Measurements from ENCODE around the gene CLBA1.
A peak's percentile ranks its signal among the peaks of the same experiment; 100 is the strongest.

Gene CLBA1

GRCh38 chr14:104979758-104980610 lies 5.6 kb upstream of the CLBA1 start:
- DNase-seq (ENCODE audit: low spot score) = peak; percentile 34

DNA sequence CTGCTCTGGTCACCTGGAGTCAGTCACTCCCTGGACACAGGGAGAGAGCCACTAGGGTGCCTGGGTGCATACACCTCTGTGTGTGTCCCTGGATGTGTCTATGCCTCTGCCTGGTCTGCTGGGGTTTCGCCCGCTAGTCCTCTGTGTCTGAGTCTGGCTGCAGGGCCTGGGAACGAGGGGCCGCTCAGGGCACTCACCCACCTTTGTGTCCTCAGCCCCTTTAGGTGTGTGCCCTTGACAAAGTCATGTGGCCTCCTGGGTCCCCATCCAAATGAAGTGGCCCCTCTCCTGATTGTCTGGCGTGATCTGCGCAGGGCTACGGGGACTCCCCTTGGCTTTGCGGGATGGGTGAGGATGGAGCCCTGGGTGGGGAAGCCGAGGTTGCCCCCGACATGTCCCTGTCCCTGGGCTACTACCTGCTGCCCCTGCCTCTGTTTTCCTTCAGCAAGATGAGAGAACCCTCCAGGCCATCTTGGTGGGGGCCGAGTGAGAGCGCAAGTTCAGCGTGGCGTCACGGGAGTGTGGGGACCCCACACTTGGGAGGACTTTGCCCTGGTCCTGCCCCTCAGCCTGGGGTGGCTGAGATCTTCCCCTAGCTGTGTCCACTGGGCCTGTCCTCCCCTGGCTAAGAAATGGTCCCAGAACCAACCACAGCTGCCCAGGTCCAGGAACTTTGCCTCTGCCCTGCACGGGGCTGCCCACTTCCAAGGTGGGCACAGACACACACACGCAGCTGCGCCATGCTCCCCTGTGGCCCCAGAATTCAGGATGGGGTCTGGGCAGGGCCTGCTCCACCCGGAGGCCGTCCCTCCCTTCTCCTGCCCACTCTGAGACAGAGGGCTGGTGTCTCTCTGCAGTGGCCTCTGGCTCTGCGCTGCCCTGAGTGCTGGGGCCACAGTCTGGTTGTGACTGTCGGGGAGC lies 4.7 kb upstream of the CLBA1 start:
- DNase-seq (ENCODE audit: low spot score) = no peak

DNA sequence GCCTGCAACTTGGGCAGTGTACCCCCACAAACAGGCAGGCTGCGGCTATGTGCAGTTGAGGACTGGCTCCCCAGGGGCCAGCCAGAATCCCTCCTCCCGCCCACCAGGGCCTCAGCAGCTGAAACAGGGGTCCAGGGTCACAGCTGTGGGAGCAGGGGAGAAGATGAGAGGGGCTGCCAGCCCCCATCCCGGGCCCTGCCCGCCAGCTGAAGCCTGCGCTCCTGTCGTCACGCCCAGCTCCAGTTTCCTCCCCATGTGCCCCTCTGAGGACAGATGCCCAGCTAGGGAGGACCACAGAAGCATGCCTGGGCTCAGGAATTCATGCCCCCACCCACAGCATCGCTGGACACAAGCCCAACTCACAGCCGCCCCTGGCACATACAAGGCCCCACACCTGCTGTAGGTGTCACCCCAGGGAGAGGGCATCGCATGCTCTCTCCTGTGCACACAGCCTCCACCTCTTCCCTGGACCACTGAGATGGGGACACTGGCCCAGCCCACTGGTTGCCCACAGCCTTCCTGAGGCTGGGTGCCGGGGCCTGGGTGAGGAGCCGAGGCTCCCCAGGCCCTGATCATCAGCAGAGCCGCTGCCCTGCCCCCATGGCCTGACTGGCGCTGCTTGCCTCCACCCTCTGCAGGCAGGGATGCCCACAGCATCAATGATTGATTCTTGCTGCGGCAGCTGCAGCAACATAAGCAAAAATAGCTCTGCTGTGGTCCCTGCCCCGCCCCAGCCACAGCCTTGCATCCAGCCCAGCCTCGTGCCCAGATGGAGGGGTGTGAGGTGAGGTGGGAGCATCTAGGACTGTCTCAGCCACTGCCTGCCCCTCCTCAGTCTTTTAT lies 3.7 kb upstream of the CLBA1 start:
- DNase-seq (ENCODE audit: low spot score) = no peak

- DNase-seq (ENCODE audit: low spot score) = no peak
These were observed 2.9 kb upstream of the CLBA1 start for GRCh38 chr14:104982548-104983230.

GRCh38 chr14:104983231-104983721 lies 2.3 kb upstream of the CLBA1 start:
- no peak for DNase-seq (ENCODE audit: low spot score)

DNA sequence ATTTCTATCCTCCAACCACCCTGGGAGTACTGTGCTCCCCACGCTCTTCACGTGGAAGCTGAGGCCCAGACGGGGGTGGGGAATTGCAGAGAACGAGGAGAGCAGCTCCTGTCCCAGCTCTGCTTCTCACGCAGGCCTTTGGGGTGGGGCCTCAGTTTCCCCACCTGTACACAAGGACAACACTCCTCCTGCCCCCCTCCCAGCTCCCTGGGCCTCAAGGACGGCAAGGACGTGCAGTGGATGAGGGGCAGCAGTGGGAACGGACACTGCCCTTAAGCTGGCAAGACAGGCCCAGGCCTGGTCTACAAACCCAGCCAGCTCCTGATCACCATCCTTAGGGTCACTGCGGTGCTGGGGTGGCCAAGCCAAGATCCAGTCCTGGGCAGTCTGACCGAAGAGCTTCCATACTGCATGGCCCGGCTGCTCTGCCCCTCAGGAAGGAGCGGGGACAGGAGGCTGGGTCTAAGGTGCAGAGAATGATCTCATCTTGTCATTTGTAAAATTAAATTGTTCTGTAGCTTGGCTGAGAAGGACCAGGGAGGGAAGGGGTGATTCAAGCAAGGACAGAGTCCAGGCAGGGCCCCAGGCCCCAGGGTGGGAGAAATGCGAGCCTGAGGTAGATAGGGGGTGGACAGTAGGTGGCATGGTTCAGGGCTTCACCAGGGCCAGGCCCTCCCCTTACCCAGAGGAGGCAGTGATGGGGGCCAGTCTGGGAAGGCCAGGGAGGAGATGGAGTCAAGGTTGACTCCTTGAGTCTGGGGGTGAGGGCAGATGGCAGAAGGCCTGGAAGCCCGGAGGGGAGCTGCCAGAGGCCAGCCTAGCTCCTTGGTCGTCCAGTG lies 1.3 kb upstream of the CLBA1 start:
- DNase-seq (ENCODE audit: low spot score) = no peak

GRCh38 chr14:104986487-104987164 lies 1.0 kb downstream of the CLBA1 start:
- no peak for DNase-seq (ENCODE audit: low spot score)

DNA sequence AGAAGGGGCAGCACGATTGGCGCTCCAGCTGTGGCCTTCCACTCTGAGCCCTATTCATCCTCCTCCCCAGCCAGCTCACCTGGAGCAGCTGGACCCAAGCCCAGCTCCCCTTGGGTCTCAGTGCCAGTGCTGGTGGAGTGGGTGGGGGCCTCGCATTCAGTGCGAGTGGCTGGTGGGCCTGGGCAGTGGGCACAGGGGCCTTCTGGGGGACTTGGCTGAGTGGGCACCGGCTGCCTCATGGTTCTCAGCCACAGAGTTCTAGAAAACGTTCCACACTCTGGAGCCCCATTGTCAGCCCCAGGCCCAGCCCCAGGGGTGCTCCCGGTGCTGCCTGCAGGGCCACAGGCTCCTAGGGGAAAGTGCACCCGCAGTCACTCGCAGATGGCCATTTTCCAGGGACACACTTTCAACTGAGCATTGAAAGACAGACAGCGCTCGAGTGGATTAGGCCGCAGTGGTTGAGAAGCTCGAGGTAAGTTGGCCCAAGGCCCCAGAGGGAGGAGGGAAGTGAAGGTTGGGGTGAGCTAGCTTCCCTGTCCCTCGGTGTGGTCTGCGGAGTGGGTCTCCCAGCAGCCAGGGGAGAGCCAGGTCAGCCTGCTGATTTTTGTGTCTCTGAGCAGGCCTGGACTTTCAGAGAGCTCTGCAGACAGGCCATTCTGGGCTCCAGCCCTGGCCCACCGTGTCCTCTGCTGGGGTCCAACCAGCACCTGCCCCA lies 3.8 kb downstream of the CLBA1 start:
- DNase-seq (ENCODE audit: low spot score) = no peak

DNA sequence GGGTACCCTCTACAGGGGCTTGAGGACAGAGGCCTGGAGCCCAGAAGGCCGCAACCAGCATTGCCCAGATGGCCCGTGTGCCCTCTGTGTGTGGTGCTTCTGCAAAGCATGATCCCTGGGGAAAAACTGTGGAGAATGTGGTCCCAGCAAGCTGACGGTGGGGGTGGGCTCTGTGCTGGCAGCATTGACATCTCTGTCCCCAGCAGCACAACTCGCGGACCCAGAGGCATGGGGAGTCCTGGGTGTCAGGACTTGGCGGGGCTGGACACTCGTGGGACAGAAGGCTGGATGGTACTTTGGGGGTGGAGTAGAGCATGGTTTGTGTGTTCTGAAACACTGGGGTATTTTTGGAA lies 4.3 kb downstream of the CLBA1 start:
- DNase-seq (ENCODE audit: low spot score) = no peak

GRCh38 chr14:104991896-104992230 lies 6.3 kb downstream of the CLBA1 start:
- DNase-seq (ENCODE audit: low spot score) = no peak

GRCh38 chr14:104992501-104992900 lies 6.9 kb downstream of the CLBA1 start:
- DNase-seq (ENCODE audit: low spot score) = no peak

DNA sequence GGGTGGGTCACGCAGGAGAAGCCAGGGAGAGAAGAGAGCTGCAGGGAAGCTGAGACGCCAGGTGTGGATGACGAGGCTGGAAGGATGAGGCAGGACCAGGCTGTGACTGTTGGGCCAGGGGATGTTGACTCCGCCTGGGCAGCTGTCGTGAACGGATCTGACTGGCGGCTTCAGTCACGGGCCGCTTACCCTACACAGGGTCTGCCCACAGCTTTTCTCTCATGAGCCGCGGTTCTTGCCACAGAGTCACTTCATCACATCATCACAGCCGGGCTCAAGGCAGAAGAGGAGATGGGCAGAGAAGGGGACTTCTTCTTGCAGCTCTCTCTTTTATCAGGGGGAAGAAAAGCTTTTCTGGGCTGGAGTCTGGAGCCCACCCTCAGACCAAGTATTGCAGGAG lies 7.7 kb downstream of the CLBA1 start:
- DNase-seq (ENCODE audit: low spot score) = no peak

- DNase-seq (ENCODE audit: low spot score) = no peak
These were observed 8.4 kb downstream of the CLBA1 start for GRCh38 chr14:104993808-104994591.

DNA sequence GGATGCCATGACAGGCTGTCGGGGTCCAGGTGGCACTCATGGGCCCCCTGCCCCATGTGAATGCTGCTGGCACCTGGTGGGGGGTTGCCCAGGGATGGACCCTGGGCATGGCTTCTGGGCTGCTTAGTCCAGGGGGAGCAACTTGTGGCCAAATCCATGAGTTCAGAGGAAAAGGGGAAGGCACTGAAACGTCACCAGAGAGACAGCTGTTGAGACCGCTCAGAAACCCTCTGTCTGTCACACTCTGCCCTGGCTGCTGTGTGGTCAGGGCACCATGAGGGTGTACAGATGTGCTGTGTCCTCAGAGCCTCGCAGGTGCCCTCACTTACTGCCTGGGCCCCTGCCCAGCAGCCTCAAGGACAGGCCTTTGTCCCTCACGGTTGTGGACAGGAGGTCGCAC lies 9.4 kb downstream of the CLBA1 start:
- no peak for DNase-seq (ENCODE audit: low spot score)

DNA sequence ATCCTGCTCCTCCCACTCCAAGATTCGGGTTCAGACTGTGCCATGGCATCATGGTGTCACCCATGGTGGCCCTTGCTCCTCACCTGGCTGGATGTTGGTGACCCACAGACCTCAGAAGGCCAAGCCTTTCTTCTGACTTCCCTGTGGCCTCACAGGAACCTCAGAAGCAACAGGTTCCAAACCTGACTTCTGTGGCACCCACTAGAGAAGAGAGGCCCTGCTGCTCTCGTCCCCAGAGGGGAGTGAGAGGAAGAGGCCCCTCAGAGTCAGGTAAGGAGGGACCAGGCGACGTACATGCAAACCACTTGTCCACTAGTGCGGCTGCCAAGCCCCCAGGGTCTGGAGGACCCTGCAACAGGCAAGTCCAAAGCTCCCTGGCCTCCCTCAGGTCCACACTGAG lies 10.4 kb downstream of the CLBA1 start:
- no peak for DNase-seq (ENCODE audit: low spot score)

DNA sequence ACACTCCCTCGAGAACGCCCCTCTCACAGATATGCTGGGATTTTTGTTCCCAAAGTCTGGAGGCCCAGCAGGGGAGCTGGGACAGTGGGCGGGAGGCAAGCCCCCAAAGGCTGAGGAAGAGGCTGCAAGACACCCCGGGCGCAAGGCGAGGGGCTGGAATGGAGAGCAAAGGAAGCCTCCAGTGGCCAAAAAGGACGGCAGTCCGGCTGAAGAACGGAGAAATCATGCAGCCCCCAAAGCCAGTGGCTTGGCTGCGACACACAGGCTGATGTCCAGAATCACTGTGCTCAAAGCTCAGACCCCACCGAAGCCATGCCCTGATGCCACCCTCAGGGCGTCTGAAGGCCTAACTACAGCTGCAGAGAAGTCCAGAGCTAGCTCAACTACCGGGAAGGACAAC lies 10.9 kb downstream of the CLBA1 start:
- DNase-seq (ENCODE audit: low spot score) = no peak

DNA sequence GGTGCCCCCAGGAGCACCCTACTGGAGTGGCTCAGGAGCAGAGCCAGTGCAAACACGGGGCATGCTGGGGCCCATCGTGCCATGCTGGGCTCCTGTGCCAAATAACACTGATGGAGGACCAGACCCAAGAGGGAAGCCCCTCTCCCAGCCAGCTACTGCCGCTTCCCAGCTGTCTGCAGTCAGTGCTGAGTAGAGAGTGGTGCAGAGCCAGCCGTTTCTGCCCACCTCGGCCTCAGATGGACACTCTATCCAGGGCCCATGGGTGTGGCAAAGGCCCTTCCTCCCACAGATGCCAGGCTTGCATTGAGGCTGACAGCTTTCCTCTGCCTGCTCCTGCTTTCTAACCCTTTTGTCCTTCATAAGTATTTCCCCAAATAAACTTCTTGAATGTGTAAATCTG lies 13.2 kb downstream of the CLBA1 start:
- no peak for DNase-seq (ENCODE audit: low spot score)

DNA sequence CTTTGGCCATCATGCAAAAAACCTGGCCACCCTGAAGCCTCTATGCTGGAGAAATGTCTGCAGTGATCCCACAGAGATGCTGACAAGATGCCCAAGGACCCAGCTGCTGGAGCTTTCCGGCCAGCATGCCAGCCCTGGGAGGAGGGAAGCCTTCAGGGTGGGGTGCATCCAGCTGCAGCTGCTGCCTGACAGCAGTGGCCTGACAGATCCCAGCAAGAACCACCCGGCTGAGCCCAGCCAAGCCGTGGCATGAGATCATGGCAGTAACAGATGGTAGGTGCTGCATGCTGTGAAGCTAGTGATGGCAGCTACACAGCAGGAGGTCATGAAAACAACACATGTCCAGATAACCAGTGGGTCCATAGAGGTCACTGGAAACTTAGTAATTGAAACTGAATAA lies 13.8 kb downstream of the CLBA1 start:
- no peak for DNase-seq (ENCODE audit: low spot score)

All from LoVo (cell line).